ENCODE data around the gene C2orf72.
"Not testable (repeated sequence)": the region's sequence is repeated elsewhere in the genome, so short reads cannot be mapped to it uniquely, and the experiment has no call there.

C2orf72 gene

DNA sequence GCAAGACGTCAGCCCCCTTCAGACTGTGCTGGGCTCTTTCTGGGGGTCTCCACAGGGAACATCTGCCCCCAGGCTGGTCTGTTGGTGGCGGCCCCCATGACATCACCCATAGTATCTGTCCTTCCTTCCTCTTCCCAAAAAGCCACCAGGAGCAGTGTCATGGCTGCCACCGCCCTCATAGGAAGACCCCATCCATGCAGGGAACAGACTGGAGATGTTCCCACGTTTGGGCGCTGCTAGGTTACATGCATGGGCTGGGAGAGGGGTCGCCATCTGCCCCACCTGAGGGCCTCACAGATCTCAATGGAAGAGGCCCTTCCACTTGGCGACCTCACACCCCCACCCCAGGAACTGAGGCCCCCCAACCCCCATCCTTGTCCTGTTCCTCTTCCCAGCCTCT is 36.3 kb upstream of the C2orf72 start:
- H3K4me1 ChIP-seq, result no peaks in the 10 kb centered on the region
- TF ChIP-seq, protein P1, sequence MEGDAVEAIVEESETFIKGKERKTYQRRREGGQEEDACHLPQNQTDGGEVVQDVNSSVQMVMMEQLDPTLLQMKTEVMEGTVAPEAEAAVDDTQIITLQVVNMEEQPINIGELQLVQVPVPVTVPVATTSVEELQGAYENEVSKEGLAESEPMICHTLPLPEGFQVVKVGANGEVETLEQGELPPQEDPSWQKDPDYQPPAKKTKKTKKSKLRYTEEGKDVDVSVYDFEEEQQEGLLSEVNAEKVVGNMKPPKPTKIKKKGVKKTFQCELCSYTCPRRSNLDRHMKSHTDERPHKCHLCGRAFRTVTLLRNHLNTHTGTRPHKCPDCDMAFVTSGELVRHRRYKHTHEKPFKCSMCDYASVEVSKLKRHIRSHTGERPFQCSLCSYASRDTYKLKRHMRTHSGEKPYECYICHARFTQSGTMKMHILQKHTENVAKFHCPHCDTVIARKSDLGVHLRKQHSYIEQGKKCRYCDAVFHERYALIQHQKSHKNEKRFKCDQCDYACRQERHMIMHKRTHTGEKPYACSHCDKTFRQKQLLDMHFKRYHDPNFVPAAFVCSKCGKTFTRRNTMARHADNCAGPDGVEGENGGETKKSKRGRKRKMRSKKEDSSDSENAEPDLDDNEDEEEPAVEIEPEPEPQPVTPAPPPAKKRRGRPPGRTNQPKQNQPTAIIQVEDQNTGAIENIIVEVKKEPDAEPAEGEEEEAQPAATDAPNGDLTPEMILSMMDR (IDR thresholded peaks at IDR 0.05), result no peak
- peaks cover 0 to 41% of the 10 kb centered on the region in 2 donors for H3K27me3 ChIP-seq
- H3K27ac ChIP-seq, result no peak overlapping the region
- no peaks in the 10 kb centered on the region for H3K9me3 ChIP-seq
- H3K36me3 ChIP-seq, result no peaks in the 10 kb centered on the region
- H3K4me3 ChIP-seq, result no peak overlapping the region
- no peak for DNase-seq
- intact Hi-C loops (cut with DNase I; ENCODE audit: low total_unique reads), result no loop called here

DNA sequence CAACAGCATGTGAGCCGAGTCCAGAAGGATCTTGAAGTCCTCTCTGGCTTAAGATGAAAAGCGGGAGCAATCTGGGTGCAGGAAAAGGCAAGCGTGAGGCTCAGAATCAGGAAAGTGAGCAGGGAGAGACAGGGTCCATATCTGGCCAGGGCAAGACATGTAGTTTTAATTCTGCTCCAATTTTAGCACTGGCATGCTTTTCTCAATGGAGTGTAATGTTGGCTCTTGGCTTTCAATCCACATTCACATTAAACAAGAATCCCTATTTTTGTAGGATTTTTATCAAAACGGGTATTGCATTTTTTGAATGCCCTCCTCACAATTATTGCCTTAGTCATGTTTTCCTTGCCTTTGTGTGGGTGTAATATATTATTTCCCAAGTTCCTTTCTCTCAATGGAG is 35.4 kb upstream of the C2orf72 start:
- peaks cover 0 to 35% of the 10 kb centered on the region in 2 donors for H3K27me3 ChIP-seq
- no peak overlapping the region for H3K4me3 ChIP-seq
- TF ChIP-seq, protein P1 (IDR thresholded peaks at IDR 0.05), result no peak
- H3K9me3 ChIP-seq, result no peaks in the 10 kb centered on the region
- H3K36me3 ChIP-seq, result no peaks in the 10 kb centered on the region
- no peak for DNase-seq
- H3K27ac ChIP-seq, result no peak overlapping the region
- intact Hi-C loops (cut with DNase I; ENCODE audit: low total_unique reads), result no loop called here
- H3K4me1 ChIP-seq, result no peaks in the 10 kb centered on the region

DNA sequence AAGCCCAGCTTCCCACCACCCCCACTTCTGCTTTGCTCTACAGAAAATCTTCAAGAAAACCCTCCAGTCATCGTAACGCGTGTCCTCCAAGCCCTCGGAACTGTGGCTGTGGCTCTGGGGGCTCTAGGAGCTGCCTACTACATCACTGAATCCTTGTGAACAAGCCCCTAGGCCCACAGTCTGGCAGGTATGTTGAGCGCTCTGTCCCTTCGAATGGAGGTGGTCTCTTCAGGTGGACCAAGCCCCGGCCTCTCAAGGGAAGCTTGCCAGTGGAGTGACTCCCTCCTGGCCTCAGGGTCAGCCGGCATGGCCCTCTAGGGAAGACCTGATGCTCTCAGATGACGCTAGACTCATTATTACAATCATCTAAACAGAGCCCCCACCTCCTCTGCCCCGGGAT is 34.7 kb upstream of the C2orf72 start:
- no peak overlapping the region for H3K4me3 ChIP-seq
- peaks cover 0 to 35% of the 10 kb centered on the region in 2 donors for H3K27me3 ChIP-seq
- no peaks in the 10 kb centered on the region for H3K4me1 ChIP-seq
- no peaks in the 10 kb centered on the region for H3K9me3 ChIP-seq
- no peak overlapping the region for H3K27ac ChIP-seq
- TF ChIP-seq, protein P1 (IDR thresholded peaks at IDR 0.05), result no peak
- intact Hi-C loops (cut with DNase I; ENCODE audit: low total_unique reads), result no loop called here
- DNase-seq, result no peak
- H3K36me3 ChIP-seq, result no peaks in the 10 kb centered on the region

DNA sequence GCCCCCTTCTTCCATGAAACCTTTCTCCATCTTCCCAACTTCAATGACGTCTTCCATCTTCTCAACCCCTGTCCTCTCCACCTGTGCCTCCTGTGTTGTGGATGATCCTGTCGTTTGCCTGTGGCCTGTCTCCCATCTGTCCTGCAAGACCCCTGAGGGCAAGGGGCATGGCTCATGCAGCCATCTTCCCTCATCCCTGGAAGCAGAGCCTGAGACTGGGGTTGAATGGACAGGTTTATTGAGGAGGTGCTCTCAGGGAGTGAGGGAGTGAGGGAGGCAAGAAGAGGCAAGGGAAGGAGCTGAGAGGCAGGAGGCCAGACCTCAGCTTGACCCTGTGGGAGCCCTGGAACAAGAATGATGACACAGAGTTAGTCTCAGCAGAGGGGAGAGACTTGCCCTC is 34.1 kb upstream of the C2orf72 start:
- intact Hi-C loops (cut with DNase I; ENCODE audit: low total_unique reads), result no loop called here
- Histone ChIP-seq H3K27me3 (peaks cover 0 to 37% of the 10 kb centered on the region in 2 donors), H3K9me3 (no peaks in the 10 kb centered on the region), H3K36me3 (no peaks in the 10 kb centered on the region), H3K4me3 (no peak overlapping the region), H3K27ac (no peak overlapping the region), H3K4me1 (no peaks in the 10 kb centered on the region)
- TF ChIP-seq, protein P1 (IDR thresholded peaks at IDR 0.05), result no peak
- no peak for DNase-seq

DNA sequence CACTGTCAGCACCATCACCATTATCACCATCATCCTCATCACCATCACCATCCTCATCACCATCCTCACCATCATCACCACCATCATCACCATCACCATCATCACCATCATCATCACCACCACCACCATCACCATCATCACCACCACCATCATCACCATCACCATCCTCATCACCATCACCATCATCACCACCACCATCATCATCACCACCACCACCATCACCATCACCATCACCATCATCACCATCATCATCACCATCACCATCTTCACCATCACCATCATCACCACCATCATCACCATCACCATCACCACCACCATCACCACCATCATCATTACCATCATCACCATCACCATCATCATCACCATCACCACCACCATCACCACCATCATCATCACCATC is 32.4 kb upstream of the C2orf72 start:
- DNase-seq; intact Hi-C loops (cut with DNase I; ENCODE audit: low total_unique reads); H3K9me3 ChIP-seq; H3K36me3 ChIP-seq; H3K4me1 ChIP-seq; H3K4me3 ChIP-seq; H3K27ac ChIP-seq: not testable (repeated sequence)
- peaks cover 0 to 42% of the 10 kb centered on the region in 2 donors for H3K27me3 ChIP-seq

DNA sequence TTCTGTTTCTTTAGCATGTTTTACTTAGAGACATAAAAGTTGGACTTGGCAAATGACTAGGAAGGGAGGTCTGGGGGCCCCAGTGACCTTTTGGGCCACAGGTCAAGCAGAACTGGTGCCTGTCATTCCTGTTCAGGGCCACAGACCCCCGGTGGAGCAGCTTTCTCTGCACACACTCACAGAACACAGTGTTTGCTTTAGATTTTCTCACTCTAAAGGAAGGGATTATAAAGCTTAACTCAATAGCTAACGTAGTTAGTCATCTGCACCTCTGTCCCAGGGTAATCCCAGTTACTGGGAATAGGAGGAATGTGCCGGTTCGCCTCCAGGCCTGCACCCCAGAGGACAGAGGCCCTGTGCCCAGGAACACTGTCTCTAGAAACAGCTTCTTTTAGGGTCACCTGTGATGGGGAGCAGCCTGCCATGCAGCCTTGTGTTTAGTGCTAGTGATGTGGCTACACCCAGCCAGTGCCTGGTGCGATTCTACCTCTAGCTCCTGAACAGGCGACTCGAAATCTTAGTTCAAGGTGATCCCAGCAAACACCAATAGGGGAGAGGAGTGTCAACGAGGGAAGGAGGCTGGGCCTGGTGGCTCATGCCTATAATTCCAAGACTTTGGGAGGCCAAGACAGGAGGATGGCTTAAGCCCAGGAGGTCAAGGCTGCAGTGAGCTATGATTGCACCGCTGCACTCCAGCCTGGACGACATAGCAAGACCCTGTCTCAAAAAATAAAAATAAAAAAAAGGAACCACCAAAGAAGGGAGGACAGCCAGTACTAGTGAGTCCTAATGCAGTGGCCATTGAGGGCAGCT is 29.8 kb upstream of the C2orf72 start:
- intact Hi-C loops (cut with DNase I; ENCODE audit: low total_unique reads), result no loop called here
- DNase-seq, result no peak
- H3K27me3 ChIP-seq, result peaks cover 0 to 25% of the 10 kb centered on the region in 2 donors
- H3K27ac ChIP-seq, result no peak overlapping the region
- no peaks in the 10 kb centered on the region for H3K36me3 ChIP-seq
- TF ChIP-seq, protein P1 (IDR thresholded peaks at IDR 0.05), result no peak
- no peak overlapping the region for H3K4me3 ChIP-seq
- no peaks in the 10 kb centered on the region for H3K4me1 ChIP-seq
- no peaks in the 10 kb centered on the region for H3K9me3 ChIP-seq
